DOHH2 (cell line): Measurements from ENCODE around the gene HTRA2.

Source experiments
- CTCF ChIP-seq: fragments of 200-600 bp; sonication (generic); IDR thresholded peaks from one replicate; pipeline ENCODE4 v1.5.1; 2014; ENCODE audit warnings: antibody characterized with exemption, mild to moderate bottlenecking, low read depth, low read length; ENCODE audit not compliant: poor library complexity, severe bottlenecking
- EZH2phosphoT487 ChIP-seq: fragments of 200-600 bp; sonication (generic); IDR thresholded peaks from 2 replicates; pipeline ENCODE4 v1.6.1; 2017; ENCODE audit warnings: borderline replicate concordance, mild to moderate bottlenecking, antibody characterized with exemption, low read length, moderate library complexity, mixed read lengths

- no peak for TF ChIP-seq CTCF
- TF ChIP-seq EZH2phosphoT487 = no peak
These were observed 21.8 kb downstream of the HTRA2 start for GRCh38 chr2:74551530-74551929.
